HL-60/S4 (cell line): ENCODE data around the gene CDH8.

Experiments
- in situ Hi-C: fragments of 300-500 bp; cut with MboI; formaldehyde crosslinking; loops from 2 replicates; pipeline ENCODE4 v1.14.3; 2022; ENCODE audit warnings: low sequenced_read_pairs

The CDH8 gene

GRCh38 chr16:62036101-62036801 is at the start of gene CDH8:
Gene CDH8 (minus strand): TSS chr16:62036438. CDS start chr16:62021403, 15,035 bp downstream.
- in situ Hi-C loops, result no loop called here

- in situ Hi-C loops, result no loop called here
Observed at GRCh38 chr16:62079236-62079635, 43.0 kb upstream of the CDH8 start.

- in situ Hi-C loops, result no loop called here
Observed at GRCh38 chr16:62077998-62078397, 41.8 kb upstream of the CDH8 start.

DNA sequence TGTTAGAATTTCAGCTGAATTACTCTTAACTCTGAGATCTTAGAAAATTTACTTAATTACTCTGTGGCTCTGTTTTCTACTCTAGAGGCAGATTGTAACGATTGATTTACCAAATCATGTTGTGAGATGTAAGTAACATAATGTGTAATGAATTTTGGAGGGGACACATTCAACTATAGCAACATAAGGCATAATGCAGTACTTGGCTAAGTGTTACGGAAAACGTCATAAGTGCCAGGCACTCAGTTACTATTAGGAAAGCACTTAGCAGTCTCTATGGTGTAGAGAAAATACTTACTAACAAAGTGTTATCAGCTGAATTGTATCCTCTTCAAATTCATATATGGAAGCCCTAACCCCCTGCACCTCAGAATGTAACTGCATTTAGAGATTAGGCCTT is 40.6 kb upstream of the CDH8 start:
- in situ Hi-C loops, result no loop called here

DNA sequence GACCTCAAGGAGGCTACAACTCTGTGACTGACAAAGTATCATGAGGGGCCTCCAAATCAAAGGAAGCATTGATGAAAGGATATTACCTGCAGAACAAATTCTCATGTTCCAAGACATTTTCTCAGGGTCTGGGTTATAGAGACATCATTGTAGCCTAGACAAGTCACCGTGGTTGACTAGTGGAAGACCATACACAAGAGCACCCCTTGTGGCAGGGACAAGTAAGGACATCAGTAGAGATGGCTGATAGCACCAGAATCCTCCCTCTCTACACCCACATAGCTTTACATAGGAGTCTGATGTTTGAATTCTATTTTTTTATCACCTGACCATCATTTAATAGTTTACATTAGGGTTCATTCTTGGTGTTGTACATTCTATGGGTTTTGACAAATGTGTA is 32.5 kb upstream of the CDH8 start:
- in situ Hi-C loops, result no loop called here

GRCh38 chr16:62067981-62068380 is 31.7 kb upstream of the CDH8 start:
- in situ Hi-C loops, result no loop called here

DNA sequence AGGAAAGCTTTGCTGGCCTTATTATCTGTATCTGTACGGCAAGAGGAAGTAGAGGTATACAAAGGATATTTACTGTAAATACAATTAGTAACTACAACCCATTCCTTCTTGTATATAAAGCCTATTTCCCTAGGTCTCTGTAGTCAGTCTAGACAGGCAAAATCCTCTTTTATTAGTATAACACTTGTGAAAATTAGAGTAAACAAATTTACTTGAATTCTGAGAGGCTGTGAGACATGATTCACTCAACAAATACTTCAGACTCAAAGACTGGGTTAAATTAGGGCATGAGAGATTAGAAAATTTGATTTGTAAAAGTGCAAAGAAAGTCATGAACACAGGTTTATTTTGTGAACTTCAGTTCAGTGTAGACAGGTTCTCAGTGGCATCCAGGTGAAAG is 30.9 kb upstream of the CDH8 start:
- in situ Hi-C loops, result no loop called here

GRCh38 chr16:62066747-62067146 is 30.5 kb upstream of the CDH8 start:
- in situ Hi-C loops, result no loop called here

DNA sequence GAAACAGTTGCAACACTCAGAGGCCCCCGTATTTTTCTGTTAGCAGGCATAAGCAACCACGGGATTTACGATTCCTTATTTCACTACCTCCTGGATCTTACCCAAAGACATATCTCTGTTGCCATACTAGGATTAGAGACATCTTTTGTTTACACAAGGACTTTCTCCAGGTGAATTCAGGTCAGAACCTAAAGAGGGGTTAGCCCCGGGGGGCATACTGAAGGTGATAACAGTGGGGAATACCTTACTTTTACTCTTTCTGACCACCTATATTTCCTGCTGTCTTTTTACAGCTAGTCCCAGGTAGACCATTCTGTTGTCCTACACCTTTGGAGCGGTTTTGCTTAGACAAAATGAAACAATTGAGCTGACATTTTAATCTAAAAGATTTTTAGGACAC is 27.9 kb upstream of the CDH8 start:
- in situ Hi-C loops, result no loop called here

GRCh38 chr16:62060089-62060488 is 23.9 kb upstream of the CDH8 start:
- in situ Hi-C loops, result no loop called here

GRCh38 chr16:62059527-62059926 is 23.3 kb upstream of the CDH8 start:
- in situ Hi-C loops, result no loop called here

DNA sequence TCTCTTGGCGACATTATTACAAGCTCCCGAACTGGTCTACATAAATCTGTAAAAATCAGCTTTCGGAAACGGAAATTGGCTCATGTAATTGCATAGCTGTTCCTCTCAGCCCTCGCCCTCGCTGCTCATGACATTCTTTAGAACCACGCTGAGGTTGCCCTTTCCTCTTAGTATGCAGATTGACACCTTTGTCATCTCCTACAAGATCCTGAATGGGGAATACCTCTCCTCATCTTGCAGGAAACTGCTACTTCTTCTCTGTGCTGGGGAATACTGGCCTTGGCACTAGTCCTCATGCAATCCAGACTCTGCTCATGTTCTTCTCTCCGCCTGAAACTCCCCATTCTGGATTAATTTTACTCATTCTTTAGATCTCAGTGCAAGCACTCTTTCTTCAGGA is 22.2 kb upstream of the CDH8 start:
- in situ Hi-C loops, result no loop called here

DNA sequence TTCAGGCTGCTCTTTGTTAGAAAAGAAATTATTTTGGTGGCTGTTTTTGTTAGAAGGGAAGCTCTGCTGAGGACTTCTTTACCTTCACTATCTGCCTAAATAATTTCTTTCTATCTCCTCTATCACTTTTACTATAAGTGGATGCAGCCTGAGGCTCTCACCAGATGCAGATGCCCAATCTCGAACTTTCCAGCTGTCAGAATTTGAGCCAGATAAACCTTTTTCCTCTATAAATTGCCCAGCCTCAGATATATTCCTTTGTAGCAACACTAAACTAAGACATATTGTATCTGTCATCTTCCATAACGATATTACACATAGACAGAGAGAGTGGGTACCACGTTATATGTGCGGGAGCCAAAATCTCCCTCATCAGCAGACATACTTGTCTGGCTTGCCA is 15.7 kb upstream of the CDH8 start:
- in situ Hi-C loops, result no loop called here

DNA sequence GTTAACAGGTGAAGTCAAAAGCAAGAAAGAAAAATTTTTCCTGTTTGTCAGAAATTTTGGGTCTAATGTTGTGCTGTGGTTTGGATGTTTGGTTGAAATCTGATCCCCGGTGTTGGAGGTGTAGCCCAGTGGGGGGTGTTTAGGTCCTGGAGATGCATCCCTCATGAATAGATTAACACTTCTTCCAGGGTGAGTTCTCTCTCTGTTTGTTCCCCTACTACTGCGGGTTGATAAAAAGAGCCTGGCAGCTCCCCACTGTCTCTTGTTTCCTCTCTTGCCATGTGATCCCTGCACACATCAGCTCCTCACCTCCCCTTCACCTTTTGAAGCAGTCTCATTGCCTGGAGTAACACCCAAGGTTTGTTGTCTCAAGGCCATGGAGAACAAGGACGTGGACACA is 14.6 kb upstream of the CDH8 start:
- in situ Hi-C loops, result no loop called here

DNA sequence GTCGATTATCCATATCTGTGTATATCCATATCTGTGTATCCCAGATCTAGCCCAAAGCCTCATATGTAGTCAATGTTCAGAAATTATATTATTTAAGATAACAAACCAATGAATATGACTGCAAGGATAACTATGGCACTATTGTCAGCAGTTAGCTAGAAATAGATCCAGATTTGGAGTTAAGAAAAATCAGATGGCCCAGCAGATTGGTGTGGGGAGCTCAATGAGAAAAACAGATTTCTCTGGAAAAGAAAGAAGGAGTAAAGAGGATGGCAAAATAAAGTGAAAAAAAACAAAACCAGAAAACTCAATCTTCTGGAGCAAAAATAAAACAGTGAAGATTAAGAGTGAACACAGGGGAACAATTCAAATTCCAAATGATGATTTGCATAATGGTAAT is 10.6 kb upstream of the CDH8 start:
- in situ Hi-C loops, result no loop called here

- in situ Hi-C loops, result no loop called here
Observed at GRCh38 chr16:62041401-62041800, 5.2 kb upstream of the CDH8 start.

DNA sequence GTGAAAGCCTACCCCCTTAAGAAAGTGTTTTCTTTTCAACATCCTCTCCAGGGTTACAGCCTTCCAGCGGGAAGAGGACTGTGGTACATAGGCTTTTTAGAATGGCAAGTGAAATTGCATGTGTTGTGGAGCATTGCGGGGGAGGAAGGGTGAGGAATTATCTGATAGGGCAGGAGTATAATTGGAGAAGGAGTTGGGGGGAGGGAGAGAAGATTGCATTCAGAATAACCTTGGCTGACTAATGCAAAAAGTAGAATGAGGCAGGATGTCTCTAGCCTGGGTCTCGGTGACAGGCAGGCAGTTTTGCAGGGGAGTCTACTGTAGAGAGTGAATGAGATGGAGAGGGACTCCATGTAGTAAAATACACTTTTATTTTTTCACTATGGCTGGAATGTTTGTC is 2.4 kb upstream of the CDH8 start:
- in situ Hi-C loops, result no loop called here

DNA sequence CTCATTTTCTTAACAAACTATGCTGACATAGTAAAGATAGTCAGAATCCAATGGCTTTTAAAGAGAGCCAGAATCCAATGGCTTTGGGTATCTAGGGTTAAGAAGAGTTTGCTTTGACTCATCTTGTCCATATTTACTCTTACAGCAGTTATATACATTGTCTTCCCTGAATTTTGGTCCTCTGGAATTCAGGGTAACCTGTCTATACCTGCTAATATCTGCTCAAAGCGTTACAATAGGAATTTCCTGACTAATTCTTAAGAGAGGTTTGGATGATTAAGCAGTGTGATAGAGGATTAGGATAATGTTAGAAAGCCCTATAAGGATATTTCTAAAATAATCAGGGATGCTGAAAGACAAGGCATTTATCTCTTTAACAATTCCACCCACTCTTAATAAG is 2.0 kb upstream of the CDH8 start:
- in situ Hi-C loops, result no loop called here

DNA sequence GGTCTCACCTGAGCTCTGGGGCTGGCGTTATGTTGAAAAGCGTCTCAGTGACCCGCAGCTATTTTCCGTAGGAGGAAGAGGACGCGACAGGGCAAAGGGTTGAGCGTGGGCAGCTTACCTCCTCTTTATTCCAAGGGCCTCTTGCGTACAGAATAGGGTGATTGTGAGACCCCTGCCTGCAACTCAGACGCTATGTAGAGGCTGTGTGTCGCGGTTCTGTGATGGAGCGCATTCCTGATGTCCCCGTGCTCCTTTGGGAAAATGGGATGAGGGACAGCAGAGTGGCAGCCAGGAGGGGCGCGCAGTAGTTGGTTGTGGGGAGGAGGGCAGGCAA is 531 bp upstream of the CDH8 start:
- in situ Hi-C loops, result no loop called here

DNA sequence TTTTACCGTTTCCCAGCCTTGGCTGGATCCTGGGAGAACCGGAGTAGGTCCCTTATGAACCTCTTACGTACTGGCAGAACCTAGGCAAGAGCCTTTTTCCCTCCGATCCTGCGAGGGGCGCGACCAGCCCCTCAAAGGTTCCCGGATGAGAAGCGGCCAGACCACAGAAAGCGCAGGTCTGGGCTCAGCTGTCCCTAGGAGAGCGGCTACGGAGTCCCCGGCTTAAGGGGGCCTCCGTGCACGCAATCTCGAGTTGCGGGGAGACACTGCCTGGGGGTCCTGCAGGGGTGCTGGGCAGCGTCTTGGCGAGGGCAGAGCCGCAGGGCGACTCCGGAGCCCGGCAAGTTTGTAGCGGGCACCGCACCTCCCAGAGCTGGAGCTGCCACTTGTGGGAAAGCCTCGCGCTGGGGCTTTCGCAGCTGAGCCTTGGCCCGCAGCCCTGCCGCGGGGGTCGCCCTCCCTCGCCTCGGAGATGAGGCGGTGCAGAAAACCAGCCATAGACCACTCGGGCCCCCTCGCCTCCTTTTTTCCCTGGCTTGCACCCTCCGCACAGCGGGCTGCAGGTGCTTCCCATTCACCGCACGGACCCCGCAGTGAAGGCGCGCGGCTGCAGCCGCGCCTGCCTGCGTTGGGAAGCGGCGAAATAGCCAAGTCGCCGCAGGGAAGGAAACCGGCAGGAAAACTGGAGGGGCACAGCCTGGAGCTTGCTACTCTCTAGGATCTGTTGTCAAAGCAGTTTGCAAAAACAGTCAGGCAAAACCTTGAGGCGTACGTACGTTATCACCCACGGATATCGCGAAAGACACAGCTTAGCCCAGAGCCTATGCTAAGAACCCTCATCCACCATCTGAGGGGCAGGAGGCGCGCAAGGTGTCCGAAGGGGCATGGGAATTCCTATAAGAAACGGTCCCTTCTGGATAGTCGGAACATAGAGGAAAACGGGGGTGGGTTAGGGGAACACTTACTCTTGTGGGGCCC is 834 bp downstream of the CDH8 start:
- in situ Hi-C loops, result no loop called here

GRCh38 chr16:62034231-62035114 is 1.8 kb downstream of the CDH8 start:
- in situ Hi-C loops, result no loop called here
